Tibial artery (tissue), 4 donors: Measurements from ENCODE around the gene PTGDR2.

Experiments
- DNase-seq, 2 donors: peaks; one replicate each; pipeline ENCODE4 v3.0.0-alpha.2; 2019
- H3K27ac ChIP-seq, 2 donors: fragments of 200-600 bp; sonication (generic) in 1 of 2; 1 replicate in 1 of 2; 2 replicates in 1 of 2; pipeline ENCODE4 v1.5.1; 2018 to 2019; ENCODE audit warnings: mild to moderate bottlenecking in 1 of 2
- H3K27me3 ChIP-seq, 2 donors: fragments of 200-600 bp; sonication (generic) in 1 of 2; one replicate each; pipeline versions ENCODE4 v1.5.1 to v1.6.0; 2016 to 2019
- H3K36me3 ChIP-seq, 3 donors: fragments of 200-600 bp; sonication (generic) in 2 of 3; one replicate each; pipeline ENCODE4 v1.5.1; 2016 to 2019; ENCODE audit warnings: mild to moderate bottlenecking in 2 of 3
- H3K4me1 ChIP-seq, 4 donors: fragments of 200-600 bp; sonication (generic) in 2 of 4; 1 replicate in 3 of 4; 2 replicates in 1 of 4; pipeline ENCODE4 v1.5.1; 2016 to 2019
- H3K4me3 ChIP-seq, 2 donors: fragments of 200-600 bp; sonication (generic) in 1 of 2; 1 replicate in 1 of 2; 2 replicates in 1 of 2; pipeline ENCODE4 v1.5.1; 2018 to 2019; ENCODE audit warnings: mild to moderate bottlenecking in 2 of 2
- H3K9me3 ChIP-seq, 3 donors: fragments of 200-600 bp; sonication (generic) in 1 of 3; one replicate each; pipeline ENCODE4 v1.5.1; 2016 to 2019
- intact Hi-C: fragments of 100-400 bp; cut with DNase I; formaldehyde crosslinking; loops from one replicate; pipeline ENCODE4 v1.15.0; 2023; ENCODE audit warnings: low total_unique reads
- TF ChIP-seq, protein P1 (sequence below), 2 experiments: fragments of 200-600 bp in 1 of 2; fragments of 450-650 bp in 1 of 2; IDR thresholded peaks; one replicate each; pipeline ENCODE4 v1.5.1; 2017 to 2019; ENCODE audit warnings: antibody characterized with exemption in 2 of 2, mild to moderate bottlenecking in 1 of 2, moderate library complexity in 1 of 2

The PTGDR2 gene

DNA sequence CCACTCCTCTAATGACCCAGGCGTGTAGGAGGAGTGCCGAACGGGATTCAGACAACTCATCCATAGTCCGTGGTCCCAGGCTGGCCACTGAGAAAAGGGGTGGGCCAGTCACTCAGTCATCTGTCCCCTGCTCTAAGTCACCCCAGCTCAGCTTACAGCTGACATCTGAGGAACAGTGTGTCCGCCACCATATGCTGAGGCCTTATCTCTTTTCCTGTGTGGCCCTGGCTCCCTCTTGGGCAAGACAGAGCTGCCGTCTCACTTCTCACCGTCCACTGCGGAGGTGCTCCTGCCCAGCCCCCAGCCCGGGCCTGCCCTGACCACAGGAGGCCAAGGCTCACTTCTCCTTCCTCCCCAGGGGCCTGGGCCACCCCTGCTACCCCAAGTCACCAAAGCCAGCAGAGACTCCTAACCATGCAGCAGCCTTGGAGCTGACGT, 7.0 kb downstream of the PTGDR2 start:
- TF ChIP-seq, protein P1, sequence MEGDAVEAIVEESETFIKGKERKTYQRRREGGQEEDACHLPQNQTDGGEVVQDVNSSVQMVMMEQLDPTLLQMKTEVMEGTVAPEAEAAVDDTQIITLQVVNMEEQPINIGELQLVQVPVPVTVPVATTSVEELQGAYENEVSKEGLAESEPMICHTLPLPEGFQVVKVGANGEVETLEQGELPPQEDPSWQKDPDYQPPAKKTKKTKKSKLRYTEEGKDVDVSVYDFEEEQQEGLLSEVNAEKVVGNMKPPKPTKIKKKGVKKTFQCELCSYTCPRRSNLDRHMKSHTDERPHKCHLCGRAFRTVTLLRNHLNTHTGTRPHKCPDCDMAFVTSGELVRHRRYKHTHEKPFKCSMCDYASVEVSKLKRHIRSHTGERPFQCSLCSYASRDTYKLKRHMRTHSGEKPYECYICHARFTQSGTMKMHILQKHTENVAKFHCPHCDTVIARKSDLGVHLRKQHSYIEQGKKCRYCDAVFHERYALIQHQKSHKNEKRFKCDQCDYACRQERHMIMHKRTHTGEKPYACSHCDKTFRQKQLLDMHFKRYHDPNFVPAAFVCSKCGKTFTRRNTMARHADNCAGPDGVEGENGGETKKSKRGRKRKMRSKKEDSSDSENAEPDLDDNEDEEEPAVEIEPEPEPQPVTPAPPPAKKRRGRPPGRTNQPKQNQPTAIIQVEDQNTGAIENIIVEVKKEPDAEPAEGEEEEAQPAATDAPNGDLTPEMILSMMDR (IDR thresholded peaks at IDR 0.05), result no peak
- intact Hi-C loops, result no loop called here
- H3K4me3 ChIP-seq, result no peak overlapping the region
- no peak for DNase-seq
- peaks cover 0 to 14% (median 9%) of the 10 kb centered on the region in 4 donors for H3K4me1 ChIP-seq
- H3K27ac ChIP-seq, result no peak overlapping the region
- peaks cover 14 to 79% (median 56%) of the 10 kb centered on the region in 3 donors for H3K36me3 ChIP-seq
- no peaks in the 10 kb centered on the region for H3K9me3 ChIP-seq
- no peaks in the 10 kb centered on the region for H3K27me3 ChIP-seq

DNA sequence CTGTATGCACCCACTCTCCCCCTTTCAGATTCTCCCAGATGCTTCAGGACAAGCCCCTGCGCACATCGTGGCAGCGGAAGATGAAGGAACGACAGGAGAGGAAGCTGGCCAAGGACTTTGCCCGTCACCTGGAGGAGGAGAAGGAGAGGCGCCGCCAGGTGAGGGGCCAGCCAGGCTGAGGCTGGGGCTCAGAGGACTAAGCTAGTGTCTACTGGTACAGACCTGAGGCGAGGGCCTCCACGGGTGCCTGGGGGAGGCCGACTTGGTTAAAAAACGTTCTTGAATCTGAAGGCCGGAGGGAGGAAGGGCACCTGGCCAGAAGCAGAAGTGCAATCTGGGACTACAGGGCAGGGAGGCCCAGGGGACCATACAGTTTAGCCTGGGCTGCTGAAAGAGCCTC, 7.9 kb downstream of the PTGDR2 start:
- peaks cover 14 to 72% (median 56%) of the 10 kb centered on the region in 3 donors for H3K36me3 ChIP-seq
- no peak overlapping the region for H3K4me3 ChIP-seq
- H3K27ac ChIP-seq, result no peak overlapping the region
- DNase-seq, result no peak
- TF ChIP-seq, protein P1 (IDR thresholded peaks at IDR 0.05), result no peak
- H3K9me3 ChIP-seq, result no peaks in the 10 kb centered on the region
- intact Hi-C loops, result no loop called here
- peaks cover 0 to 23% (median 17%) of the 10 kb centered on the region in 4 donors for H3K4me1 ChIP-seq
- no peaks in the 10 kb centered on the region for H3K27me3 ChIP-seq

DNA sequence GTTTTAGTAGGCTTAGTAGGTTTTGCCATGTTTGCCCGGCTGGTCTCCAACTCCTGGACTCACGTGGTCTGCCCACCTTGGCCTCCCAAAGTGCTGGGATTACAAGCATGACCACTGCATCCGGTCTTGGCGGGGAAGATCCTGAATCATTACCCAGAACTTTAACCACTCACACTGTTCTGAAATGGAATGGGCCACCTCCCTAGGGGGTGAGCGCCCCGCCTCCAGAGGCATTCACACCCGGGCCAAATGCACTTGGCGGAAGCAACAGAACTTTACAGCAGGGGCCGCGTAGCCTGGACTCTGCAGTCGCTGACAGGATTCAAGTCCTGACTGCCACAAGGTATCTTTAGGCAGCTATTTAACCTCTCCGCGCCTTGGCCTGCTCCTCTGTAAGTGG, 8.5 kb downstream of the PTGDR2 start:
- no peak for DNase-seq
- Histone ChIP-seq H3K27ac (no peak overlapping the region), H3K9me3 (no peaks in the 10 kb centered on the region), H3K4me3 (no peak overlapping the region), H3K4me1 (peaks cover 0 to 27% (median 21%) of the 10 kb centered on the region in 4 donors), H3K36me3 (peaks cover 14 to 66% (median 52%) of the 10 kb centered on the region in 3 donors), H3K27me3 (no peaks in the 10 kb centered on the region)
- intact Hi-C loops, result no loop called here
- TF ChIP-seq, protein P1 (IDR thresholded peaks at IDR 0.05), result no peak

DNA sequence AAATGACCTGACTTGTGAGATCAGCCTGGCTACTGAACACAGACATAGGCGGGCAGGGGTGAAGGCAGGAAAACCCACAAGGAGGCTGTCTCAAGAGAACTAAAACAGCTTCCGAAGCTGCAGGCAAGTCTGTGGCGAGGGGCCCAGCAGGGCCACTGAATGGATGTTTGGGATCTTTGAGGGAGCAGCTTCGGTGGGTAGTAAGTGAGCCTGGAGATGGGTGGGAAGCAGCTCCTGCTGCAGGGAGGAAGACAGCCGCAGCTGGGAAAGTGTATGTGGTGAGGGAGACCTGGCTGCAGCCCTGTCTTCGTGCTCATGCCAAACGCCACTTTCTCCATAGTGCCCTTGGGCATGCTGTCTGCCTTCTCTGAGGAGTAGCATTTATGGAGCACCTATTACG, 10.4 kb downstream of the PTGDR2 start:
- Histone ChIP-seq H3K4me1 (peaks cover 0 to 39% (median 34%) of the 10 kb centered on the region in 4 donors), H3K9me3 (no peaks in the 10 kb centered on the region), H3K27me3 (no peaks in the 10 kb centered on the region), H3K36me3 (peaks cover 14 to 46% (median 32%) of the 10 kb centered on the region in 3 donors), H3K4me3 (no peak overlapping the region), H3K27ac (no peak overlapping the region)
- intact Hi-C loops, result no loop called here
- TF ChIP-seq, protein P1 (IDR thresholded peaks at IDR 0.05), result no peak
- no peak for DNase-seq

DNA sequence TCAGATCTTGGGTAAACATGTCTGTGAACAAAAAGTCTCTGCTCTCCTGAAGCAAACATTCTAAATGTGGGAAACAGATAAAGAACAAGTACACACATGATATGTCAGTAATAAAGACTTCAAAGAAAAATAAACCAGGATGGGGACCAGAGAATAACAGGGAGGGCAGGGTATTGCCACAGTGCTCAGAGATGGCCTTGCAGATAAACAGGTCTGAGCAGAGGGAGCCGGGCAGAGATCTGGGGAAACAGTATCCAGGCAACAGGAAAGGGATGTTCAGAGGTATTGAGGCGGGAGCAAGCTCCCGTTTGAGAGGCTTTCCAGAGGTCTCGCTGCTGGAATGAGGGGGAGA, 10.9 kb downstream of the PTGDR2 start:
- no peaks in the 10 kb centered on the region for H3K27me3 ChIP-seq
- no peaks in the 10 kb centered on the region for H3K9me3 ChIP-seq
- intact Hi-C loops, result no loop called here
- H3K36me3 ChIP-seq, result peaks cover 10 to 41% (median 27%) of the 10 kb centered on the region in 3 donors
- DNase-seq, result no peak
- H3K27ac ChIP-seq, result no peak overlapping the region
- H3K4me1 ChIP-seq, result peaks cover 0 to 39% (median 34%) of the 10 kb centered on the region in 4 donors
- TF ChIP-seq, protein P1 (IDR thresholded peaks at IDR 0.05), result no peak
- no peak overlapping the region for H3K4me3 ChIP-seq
